GM12891 (cell line): ENCODE measurements around the gene LHFPL6.

Source experiments
- DNase-seq: peaks from one replicate; pipeline ENCODE4 v3.0.0; 2011; ENCODE audit warnings: low spot score; ENCODE audit not compliant: insufficient read length
- FAIRE-seq: peaks from 2 replicates; lab custom pipeline; 2011; peaks lifted over from hg19 to GRCh38; lab: Jason Lieb, UNC
- PAX5 ChIP-seq: IDR thresholded peaks from 2 replicates; pipeline ENCODE4 v1.6.1; 2011; ENCODE audit warnings: low read length, moderate library complexity, mild to moderate bottlenecking; ENCODE audit not compliant: insufficient read depth, severe bottlenecking
- POLR2A ChIP-seq: IDR thresholded peaks from 2 replicates; pipeline ENCODE4 v1.6.1; 2011; ENCODE audit warnings: low read depth, low read length, control low read depth
- POLR2AphosphoS5 ChIP-seq: IDR thresholded peaks from 2 replicates; pipeline ENCODE4 v1.6.1; 2011; ENCODE audit warnings: low read depth, low read length, control low read depth
- POU2F2 ChIP-seq: IDR thresholded peaks from 2 replicates; pipeline ENCODE4 v1.6.1; 2011; ENCODE audit warnings: low read depth, mild to moderate bottlenecking, control low read depth, low read length, moderate library complexity
- SPI1 ChIP-seq: IDR thresholded peaks from 2 replicates; pipeline ENCODE4 v1.6.1; 2011; ENCODE audit warnings: low read depth, low read length, control low read depth
- TAF1 ChIP-seq: IDR thresholded peaks from 2 replicates; pipeline ENCODE4 v1.6.1; 2011; ENCODE audit warnings: low read depth, low read length, control low read depth

The LHFPL6 gene

DNA sequence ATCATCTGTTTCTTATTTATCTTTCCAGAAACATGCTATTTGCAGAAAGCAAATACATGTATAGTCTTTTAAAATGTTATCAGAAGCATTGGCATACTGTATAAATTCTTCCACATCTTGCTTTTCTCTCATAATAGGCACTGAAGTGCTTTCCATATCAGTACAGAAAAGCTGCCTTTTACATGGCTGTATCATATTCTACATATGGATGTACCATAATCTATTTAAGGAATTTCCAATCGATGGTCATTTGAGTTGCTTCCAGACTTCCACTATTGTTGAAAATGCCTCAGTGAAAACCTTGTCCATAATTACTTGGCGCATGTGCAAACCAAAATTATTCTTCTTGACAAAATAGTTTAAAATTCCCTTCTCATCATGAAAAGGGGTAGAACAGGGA is 272.5 kb downstream of the LHFPL6 start:
- DNase-seq (no peak), FAIRE-seq (no peak)
- no peak for TF ChIP-seq POLR2AphosphoS5
- TF ChIP-seq SPI1, result no peak
- TF ChIP-seq PAX5, result no peak
- no peak for TF ChIP-seq POU2F2
- no peak for TF ChIP-seq POLR2A
- no peak for TF ChIP-seq TAF1

DNA sequence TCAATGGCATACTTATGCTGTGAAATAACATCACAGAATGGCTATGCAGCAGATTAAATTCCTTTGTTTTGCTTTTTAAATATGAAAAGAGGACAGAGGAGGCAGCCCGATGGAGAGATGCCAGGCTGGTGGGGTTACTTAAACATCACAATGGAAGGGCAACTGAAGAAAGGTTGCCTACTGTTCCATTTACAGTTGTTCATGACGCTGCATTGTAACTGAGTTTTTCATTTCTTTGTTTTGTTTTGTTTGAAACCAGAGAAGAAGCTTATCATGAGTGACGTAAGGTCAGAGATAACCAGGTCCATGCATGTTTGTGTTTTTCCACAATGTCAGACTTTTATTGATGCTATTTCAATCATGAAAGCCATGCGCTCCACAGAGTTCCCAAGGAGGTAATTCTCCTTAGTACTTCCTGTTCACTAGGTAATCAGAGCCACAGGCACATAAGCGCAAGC is 273.8 kb downstream of the LHFPL6 start:
- DNase-seq (no peak), FAIRE-seq (no peak)
- TF ChIP-seq POLR2A, result no peak
- no peak for TF ChIP-seq TAF1
- no peak for TF ChIP-seq SPI1
- no peak for TF ChIP-seq PAX5
- no peak for TF ChIP-seq POU2F2
- TF ChIP-seq POLR2AphosphoS5, result no peak

DNA sequence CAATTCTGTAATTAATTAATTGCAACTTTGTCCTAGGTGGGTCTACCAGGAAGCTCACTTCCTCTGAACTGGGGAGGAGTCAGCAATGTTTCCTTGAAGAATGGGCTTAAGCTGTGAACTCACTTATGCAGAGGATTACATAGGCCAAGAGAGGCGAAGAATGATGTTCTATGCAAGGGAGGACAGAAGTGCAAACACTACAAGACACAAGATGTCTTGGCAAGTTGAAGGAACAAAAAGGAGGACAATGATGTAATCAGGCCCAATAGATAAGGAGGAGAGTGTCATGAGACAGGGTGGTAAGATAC is 275.9 kb downstream of the LHFPL6 start:
- DNase-seq, result no peak
- TF ChIP-seq TAF1 (no peak), POLR2AphosphoS5 (no peak), POLR2A (no peak), POU2F2 (no peak), PAX5 (no peak), SPI1 (no peak)
- no peak for FAIRE-seq

DNA sequence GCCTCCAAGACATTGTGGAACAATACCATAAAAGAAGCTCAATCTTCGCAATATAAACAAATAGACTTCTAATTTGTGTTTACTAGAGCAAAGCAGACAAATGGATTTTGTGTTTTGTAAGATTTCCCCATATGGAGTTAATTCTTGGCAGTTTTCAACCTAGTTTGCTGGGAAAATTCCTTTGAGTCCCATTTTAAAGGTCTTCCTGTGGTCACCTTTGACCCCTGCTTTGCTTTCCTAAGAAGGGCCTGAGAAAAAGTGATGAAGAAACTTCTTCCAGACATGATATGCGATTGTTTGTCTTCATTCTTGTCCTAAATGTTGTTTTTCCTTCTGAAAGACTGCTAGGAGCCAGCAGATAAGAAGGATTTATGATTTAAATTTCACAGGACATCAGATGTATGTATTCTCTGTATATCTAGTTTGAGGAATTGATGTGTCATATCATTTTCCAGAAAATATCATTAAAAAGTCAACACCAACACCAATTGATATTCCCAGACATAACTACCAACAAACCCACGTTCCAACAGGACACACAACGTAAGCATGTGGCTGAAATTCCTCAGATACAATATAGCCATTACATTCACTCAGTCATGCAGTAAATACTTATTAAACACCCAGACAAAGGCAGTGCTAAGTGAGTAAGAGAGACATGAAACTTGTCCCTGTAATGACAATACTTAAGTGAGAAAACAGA is 276.4 kb downstream of the LHFPL6 start:
- FAIRE-seq (no peak), DNase-seq (no peak)
- TF ChIP-seq SPI1 (no peak), POU2F2 (no peak), POLR2AphosphoS5 (no peak), PAX5 (no peak), POLR2A (no peak), TAF1 (no peak)

DNA sequence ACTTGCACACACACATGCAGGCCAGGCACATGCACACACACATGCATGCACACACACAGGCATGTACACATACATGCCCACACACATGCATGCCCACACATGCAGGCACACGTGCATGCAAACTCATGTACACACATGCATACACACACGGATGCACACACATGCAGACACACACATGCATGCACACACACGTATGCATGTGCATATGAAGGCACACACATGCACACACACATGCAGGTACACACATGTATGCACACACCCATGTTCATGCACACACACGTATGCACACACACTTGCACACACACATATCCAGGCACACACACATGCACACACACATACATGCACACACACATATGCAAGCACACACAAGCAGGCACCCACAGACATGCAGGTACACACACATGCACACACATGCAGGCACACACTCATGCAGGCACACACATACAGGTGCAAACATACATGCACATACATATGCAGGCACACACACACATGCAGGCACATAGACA is 278.1 kb downstream of the LHFPL6 start:
- DNase-seq (no peak), FAIRE-seq (no peak)
- no peak for TF ChIP-seq POU2F2
- no peak for TF ChIP-seq PAX5
- no peak for TF ChIP-seq POLR2AphosphoS5

DNA sequence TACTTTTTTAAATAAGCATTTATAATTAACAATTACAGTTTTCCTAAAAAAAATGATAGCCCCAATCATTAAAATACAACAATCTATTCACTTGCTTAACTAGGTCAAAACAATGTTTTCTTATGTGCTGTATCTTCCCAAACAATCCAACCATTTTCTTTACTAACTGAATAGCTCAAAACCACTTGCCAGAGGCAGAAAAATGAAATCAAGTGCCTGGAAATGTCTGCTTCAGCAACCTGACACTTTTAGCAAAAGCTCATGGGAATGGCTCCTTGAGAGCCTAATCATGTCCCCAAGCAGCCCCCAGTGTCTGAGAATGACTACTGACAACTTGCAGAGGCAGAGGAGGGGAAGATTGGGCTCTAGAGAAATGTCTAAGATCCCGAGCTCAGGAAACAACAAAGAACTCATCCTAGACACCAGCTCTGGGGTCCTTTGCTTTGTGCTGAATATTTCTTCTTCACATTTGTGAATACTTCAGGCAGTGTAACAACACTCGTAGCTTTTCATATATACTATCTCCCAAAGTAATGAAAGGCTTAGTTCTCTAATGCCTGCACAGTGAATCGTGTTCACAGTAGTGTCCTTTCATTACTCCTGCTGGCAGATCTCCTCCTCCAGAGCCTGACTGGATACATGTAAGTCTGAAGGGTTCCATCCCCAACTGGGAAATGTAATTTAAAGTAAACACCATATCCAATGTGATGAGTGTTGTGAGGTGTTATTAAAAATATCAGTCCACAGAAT is 280.0 kb downstream of the LHFPL6 start:
- no peak for TF ChIP-seq POU2F2
- TF ChIP-seq PAX5, result no peak
- TF ChIP-seq SPI1, result no peak
- no peak for TF ChIP-seq TAF1
- TF ChIP-seq POLR2A, result no peak
- TF ChIP-seq POLR2AphosphoS5, result no peak
- DNase-seq (no peak), FAIRE-seq (no peak)

DNA sequence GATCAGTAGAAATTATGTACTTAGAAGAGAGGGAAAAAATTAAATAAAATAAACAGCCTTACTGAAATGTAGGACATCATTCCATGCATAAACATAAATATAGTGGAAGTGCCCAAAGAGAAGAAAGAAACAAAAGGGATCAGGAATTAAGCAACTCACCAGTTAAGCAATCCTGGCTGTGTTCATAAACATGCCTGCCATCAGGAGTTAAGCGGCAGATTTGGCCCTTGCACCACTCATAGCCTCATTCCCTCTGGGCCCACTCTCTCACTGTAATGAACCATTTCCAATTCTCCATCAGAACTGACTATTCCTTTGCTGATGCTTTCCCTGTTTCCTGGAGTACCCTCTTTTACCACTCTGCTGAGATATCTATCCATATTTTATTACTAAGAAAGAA is 281.4 kb downstream of the LHFPL6 start:
- FAIRE-seq (no peak), DNase-seq (no peak)
- TF ChIP-seq POU2F2 (no peak), TAF1 (no peak), POLR2A (no peak), POLR2AphosphoS5 (no peak), SPI1 (no peak), PAX5 (no peak)

DNA sequence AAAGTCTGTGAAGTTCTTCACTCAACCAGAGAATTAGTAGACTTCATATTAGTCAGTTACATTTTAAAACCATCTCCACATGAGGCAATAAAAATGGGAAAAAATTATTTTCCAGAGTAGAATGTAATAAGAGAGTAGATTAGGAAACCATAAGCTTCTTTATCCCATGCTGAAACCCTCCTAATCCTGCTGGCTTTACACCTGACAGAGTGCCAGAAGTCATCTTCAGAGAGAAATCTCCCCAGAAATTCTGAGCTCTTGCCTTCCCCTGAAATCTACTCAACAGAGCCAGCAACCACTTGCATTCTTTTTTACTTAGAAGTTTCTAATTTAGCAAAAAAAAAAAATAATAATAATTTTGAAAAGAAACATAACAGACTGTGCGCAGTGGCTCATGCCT is 284.8 kb downstream of the LHFPL6 start:
- DNase-seq (no peak), FAIRE-seq (no peak)
- no peak for TF ChIP-seq PAX5
- TF ChIP-seq SPI1, result no peak
- no peak for TF ChIP-seq POU2F2
- TF ChIP-seq TAF1, result no peak
- TF ChIP-seq POLR2AphosphoS5, result no peak
- TF ChIP-seq POLR2A, result no peak

DNA sequence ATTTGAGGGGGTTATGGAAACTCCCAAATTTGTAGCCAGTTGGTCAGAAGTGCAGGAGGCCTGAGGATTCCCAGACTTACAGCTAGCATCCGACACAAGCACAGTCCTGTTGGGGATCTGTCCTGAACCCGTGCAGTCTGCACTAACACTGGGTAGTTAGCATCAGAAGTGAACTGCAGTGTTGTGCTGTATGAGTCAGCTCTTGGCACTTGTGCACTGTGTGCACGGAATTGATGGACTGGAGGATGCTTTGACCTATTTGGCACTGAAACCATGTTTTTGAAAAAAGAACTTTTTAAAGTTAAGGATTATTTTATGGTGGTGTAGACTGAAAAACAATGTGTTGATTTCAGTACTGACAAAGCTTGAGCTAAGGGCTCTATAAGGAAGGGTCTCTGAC is 285.7 kb downstream of the LHFPL6 start:
- TF ChIP-seq SPI1 (no peak), POLR2A (no peak), PAX5 (no peak), POU2F2 (no peak), TAF1 (no peak), POLR2AphosphoS5 (no peak)
- FAIRE-seq, result no peak
- DNase-seq, result no peak
